ENCODE data around the gene GPATCH2L.

GPATCH2L gene

GRCh38 chr14:76250302-76250701 is 98.6 kb downstream of the GPATCH2L start:
- TF ChIP-seq, protein P1, sequence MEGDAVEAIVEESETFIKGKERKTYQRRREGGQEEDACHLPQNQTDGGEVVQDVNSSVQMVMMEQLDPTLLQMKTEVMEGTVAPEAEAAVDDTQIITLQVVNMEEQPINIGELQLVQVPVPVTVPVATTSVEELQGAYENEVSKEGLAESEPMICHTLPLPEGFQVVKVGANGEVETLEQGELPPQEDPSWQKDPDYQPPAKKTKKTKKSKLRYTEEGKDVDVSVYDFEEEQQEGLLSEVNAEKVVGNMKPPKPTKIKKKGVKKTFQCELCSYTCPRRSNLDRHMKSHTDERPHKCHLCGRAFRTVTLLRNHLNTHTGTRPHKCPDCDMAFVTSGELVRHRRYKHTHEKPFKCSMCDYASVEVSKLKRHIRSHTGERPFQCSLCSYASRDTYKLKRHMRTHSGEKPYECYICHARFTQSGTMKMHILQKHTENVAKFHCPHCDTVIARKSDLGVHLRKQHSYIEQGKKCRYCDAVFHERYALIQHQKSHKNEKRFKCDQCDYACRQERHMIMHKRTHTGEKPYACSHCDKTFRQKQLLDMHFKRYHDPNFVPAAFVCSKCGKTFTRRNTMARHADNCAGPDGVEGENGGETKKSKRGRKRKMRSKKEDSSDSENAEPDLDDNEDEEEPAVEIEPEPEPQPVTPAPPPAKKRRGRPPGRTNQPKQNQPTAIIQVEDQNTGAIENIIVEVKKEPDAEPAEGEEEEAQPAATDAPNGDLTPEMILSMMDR (conservative IDR thresholded peaks at IDR 0.05): no peak
- H3K27ac ChIP-seq: no peak overlapping the region

DNA sequence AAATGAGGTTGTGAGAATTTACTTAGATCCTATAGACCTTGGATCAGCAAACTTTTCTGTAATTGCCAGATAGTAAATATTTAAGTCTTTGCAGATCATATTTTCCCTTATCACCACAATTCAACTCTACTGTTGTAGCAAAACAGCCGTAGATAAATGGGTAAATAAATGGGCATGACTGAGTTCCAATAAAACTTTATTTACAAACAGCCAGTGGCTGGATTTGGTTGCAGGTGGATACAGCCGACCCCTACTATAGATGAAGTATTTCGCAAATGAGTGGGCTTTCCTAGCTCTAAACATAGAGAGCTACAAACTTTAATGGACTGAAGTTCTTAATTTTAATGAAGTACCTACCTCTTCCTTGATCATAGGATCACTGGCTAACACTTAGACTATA is 100.7 kb downstream of the GPATCH2L start:
- no peak overlapping the region for H3K27ac ChIP-seq
- TF ChIP-seq, protein P1 (conservative IDR thresholded peaks at IDR 0.05): no peak

- TF ChIP-seq, protein P1 (conservative IDR thresholded peaks at IDR 0.05): no peak
Observed at GRCh38 chr14:76253111-76253510, 101.4 kb downstream of the GPATCH2L start.

GRCh38 chr14:76256545-76256944 is 104.8 kb downstream of the GPATCH2L start:
- TF ChIP-seq, protein P1 (conservative IDR thresholded peaks at IDR 0.05): no peak
- no peak overlapping the region for H3K27ac ChIP-seq

More at GRCh38 chr14:76253111-76253510, 101.4 kb downstream of the GPATCH2L start:
- no peak overlapping the region for H3K27ac ChIP-seq

DNA sequence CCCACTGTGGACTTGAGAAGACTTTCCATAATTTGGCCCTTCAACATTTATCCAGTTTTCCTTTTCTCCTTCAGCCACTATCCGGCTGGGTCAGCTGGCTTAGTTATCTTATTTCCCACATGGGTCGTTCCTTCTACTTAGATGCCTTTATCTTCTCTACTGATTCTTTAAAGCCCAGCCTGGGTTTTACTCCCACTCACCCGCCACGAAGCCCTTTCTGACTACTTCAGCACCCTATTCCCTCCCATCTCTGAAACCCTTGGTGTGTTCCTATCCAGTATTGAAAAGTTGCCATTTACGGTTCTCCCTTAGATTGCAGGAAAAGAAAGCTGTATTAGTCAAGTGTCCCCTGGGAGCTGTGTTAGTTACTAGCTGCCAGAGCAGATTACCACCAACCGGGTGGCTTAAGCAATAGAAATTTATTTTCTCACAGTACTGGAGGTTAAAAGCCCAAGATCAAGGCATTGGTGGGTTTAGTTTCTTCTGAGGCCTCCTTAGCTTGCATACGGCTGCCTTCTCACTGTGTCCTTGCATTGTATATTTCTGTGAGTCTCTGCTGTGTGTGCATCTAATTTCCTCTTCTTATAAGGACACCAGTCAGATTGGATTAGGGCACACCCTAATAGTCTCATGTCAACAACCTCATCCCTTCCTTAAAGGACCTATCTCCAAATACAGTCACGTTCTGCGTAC is 105.5 kb downstream of the GPATCH2L start:
- TF ChIP-seq, protein P1 (conservative IDR thresholded peaks at IDR 0.05): no peak
- no peak overlapping the region for H3K27ac ChIP-seq

- H3K27ac ChIP-seq: no peak overlapping the region
- TF ChIP-seq, protein P1 (conservative IDR thresholded peaks at IDR 0.05): no peak
Observed at GRCh38 chr14:76257842-76258397, 106.2 kb downstream of the GPATCH2L start.

DNA sequence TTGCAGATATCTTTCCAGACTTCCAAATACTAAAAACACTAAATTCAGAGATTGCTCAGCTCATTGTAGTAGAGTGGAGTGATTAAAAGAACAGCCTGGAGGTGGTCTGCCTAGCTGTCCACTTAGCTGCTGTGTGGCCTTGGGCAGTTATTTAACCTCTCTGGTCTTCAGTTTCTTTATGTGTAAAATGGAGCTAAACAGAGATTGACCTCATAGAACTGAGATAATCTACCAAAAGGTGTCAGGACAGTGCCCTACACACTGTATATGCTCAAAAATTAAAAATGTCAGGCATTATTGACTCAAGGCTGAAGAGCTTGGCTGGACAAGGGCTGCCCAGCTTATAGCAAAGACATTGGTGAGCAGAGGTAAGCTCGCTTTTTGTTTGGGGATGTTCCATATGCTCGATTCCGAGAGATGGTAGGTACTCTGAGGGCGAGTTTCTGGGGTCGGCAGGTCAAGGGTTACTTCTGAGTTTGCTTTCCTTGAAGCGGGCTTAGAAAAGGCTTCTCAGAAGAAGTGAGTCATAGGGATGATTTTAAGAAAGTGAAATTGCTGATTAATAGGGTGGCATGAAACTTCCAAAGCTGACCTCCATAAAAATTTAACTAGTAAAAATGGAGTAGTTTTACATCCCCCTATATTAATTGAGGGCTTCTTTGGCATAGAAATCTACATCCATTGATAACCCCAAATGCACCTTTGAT is 107.5 kb downstream of the GPATCH2L start:
- TF ChIP-seq, protein P1 (conservative IDR thresholded peaks at IDR 0.05): no peak
- no peak overlapping the region for H3K27ac ChIP-seq
